ENCODE measurements around the gene ERVFRD-1. TPM values are rescaled to one million over a fixed set of nuclear protein-coding genes. Genes with fewer than 3 reads are reported as not detected.

The ERVFRD-1 gene
- total and polyA plus RNA-seq, 2 of the 13 experiments (the other 11 are each of a cell fraction or from before 2014, with no cell fraction given), result not detected

GRCh38 chr6:11093626-11094410 is 17.7 kb downstream of the ERVFRD-1 start, which contains the start of gene SMIM13 (continued):
- TF ChIP-seq ZNF329 (CRISPR knock-in tag; IDR thresholded peaks at IDR 0.05; ENCODE audit: low read depth) (peak; percentile 61; the same call in 1 of the 2 replicates), IKZF1 (IDR thresholded peaks at IDR 0.05) (no peak), DR1 (CRISPR knock-in tag; IDR thresholded peaks at IDR 0.05) (peak; percentile 90), RARA (CRISPR knock-in tag; IDR thresholded peaks at IDR 0.05) (no peak), HBP1 (CRISPR knock-in tag; IDR thresholded peaks at IDR 0.05; ENCODE audit: low read depth) (no peak; the same call in 1 of the 2 replicates), SATB2 (CRISPR knock-in tag; IDR thresholded peaks at IDR 0.05) (no peak; the same call in 1 of the 2 replicates), TBX3 (IDR thresholded peaks at IDR 0.05; ENCODE audit: borderline replicate concordance) (peak; percentile 54; the same call in 1 of the 2 replicates), MTERF4 (CRISPR knock-in tag; IDR thresholded peaks at IDR 0.05) (peak; percentile 38; the same call in 1 of the 2 replicates), CENPT (CRISPR knock-in tag; IDR thresholded peaks at IDR 0.05; ENCODE audit: low read depth) (peak; percentile 75; the same call in 1 of the 2 replicates), ZNF660 (CRISPR knock-in tag; IDR thresholded peaks at IDR 0.05; ENCODE audit: borderline replicate concordance, low read depth) (no peak), AHR (CRISPR knock-in tag; IDR thresholded peaks at IDR 0.05) (peak; percentile 64), HNRNPH1 (optimal IDR thresholded peaks at IDR 0.05; ENCODE audit: low read depth, low read length) (no peak), HMG20A (CRISPR knock-in tag; IDR thresholded peaks at IDR 0.05; ENCODE audit: borderline replicate concordance) (no peak), ETV6 (CRISPR knock-in tag; conservative IDR thresholded peaks at IDR 0.05) (peak; percentile 90), NCOA1 (CRISPR knock-in tag; IDR thresholded peaks at IDR 0.05) (peak; percentile 97), AKNA (CRISPR knock-in tag; IDR thresholded peaks at IDR 0.05; ENCODE audit: borderline replicate concordance) (no peak; the same call in 1 of the 2 replicates), HMGA1 (CRISPR knock-in tag; conservative IDR thresholded peaks at IDR 0.05) (no peak), ZNF430 (CRISPR knock-in tag; IDR thresholded peaks at IDR 0.05) (peak; percentile 53), ZFP37 (CRISPR knock-in tag; IDR thresholded peaks at IDR 0.05; ENCODE audit: borderline replicate concordance) (peak; percentile 79; the same call in 1 of the 2 replicates), HOXA9 (CRISPR knock-in tag; IDR thresholded peaks at IDR 0.05; ENCODE audit: borderline replicate concordance) (no peak), FOXA1 (IDR thresholded peaks at IDR 0.05) (no peak), FOXA1 (CRISPR knock-in tag; IDR thresholded peaks at IDR 0.05) (peak; percentile 8; the same call in 1 of the 2 replicates), SPEN (CRISPR knock-in tag; IDR thresholded peaks at IDR 0.05; ENCODE audit: low read depth) (peak; percentile 63), ZNF598 (CRISPR knock-in tag; IDR thresholded peaks at IDR 0.05; ENCODE audit: borderline replicate concordance) (peak; percentile 75), GABPB1 (CRISPR knock-in tag; IDR thresholded peaks at IDR 0.05) (peak; percentile 89)

Data from HepG2 (cell line).